Measurements from ENCODE around the gene ACP5. TPM values are rescaled to one million over a fixed set of nuclear protein-coding genes. Genes with fewer than 3 reads are reported as not detected.

The ACP5 gene
- total and polyA plus RNA-seq, 2 of the 8 experiments (the other 6 are each of a cell fraction or from before 2014, with no cell fraction given): 9.0 to 14.3 TPM

DNA sequence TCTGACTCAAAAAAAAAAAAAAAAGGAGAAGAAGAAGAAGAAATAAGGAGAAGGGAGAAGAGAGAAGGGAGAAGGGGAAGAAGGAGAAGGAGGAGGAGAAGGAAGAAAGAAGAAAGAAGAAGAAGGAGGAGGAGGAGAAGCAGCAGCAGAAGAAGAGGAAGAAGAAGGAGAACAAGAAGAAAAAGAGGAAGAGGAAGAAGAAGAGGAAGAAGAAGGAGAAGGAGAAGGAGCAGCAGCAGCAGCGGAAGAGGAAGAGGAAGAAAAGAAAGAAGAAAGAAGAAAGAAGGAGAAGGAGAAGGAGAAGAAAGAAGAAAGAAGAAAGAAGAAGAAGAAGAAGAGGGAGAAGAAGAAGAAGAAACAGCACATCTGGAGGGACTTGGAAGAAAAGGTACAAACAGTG, 42.9 kb downstream of the ACP5 start:
- H3K56ac ChIP-seq (replicated peaks; ENCODE audit: insufficient read length, low read depth, low read length): no peak overlapping the region
- 69% methylated on average over 1 of the region's 1 CpG; no CpG with 5 or more reads in 1 of the 2 experiments for WGBS, 2 experiments (ENCODE audit: extremely low coverage in 1 of 2, insufficient coverage in 1 of 2, insufficient read length in 1 of 2, insufficient replicate concordance in 2 of 2, low coverage in 1 of 2, low lambda C conversion rate in 2 of 2, missing lambda C conversion rate in 1 of 2)
- no peak overlapping the region for H3K14ac ChIP-seq (ENCODE audit: insufficient read length)
- no peak overlapping the region for H2BK120ac ChIP-seq (replicated peaks; ENCODE audit: low read depth, low read length)
- no peak overlapping the region for H2AK5ac ChIP-seq (ENCODE audit: low read depth, low read length)
- H2AFZ ChIP-seq (ENCODE audit: low read length): no peak overlapping the region
- no peaks in the 10 kb centered on the region for H3K79me2 ChIP-seq (ENCODE audit: control insufficient read depth in 1 of 2, insufficient read depth in 2 of 2, low read length in 2 of 2)
- ChIA-PET CTCF (ENCODE audit: partially characterized antibody) (interaction anchor here (1.2 kb wide), 1 partner anchor 16 kb away, joined by 5 read pairs; no protein-coding TSS in a partner anchor), POLR2A (ENCODE audit: partially characterized antibody) (interaction anchor here (0.6 to 1.2 kb wide), 2 partner anchors 12 to 166 kb away, joined by 3 to 5 read pairs; no protein-coding TSS in a partner anchor)
- H3K4me3 ChIP-seq (ENCODE audit: extremely low read depth in 1 of 4, insufficient read depth in 2 of 4, low read depth in 3 of 4, low read length in 4 of 4): no peak overlapping the region
- H3K9me3 ChIP-seq (ENCODE audit: insufficient read depth in 2 of 2, low read depth in 1 of 2, low read length in 1 of 2): no peaks in the 10 kb centered on the region
- H3K4me2 ChIP-seq (ENCODE audit: insufficient read depth in 1 of 2, low read depth in 2 of 2, low read length in 2 of 2): no peak overlapping the region
- no peak overlapping the region for H2BK15ac ChIP-seq (ENCODE audit: low read length)
- H3K27me3 ChIP-seq (replicated peaks in 1 of 4; ENCODE audit: control insufficient read depth in 3 of 4, extremely low read depth in 1 of 4, insufficient read depth in 3 of 4, low read length in 3 of 4): no peaks in the 10 kb centered on the region; a peak in 1 of 7 replicates
- peaks cover 6% of the 10 kb centered on the region; the same call in 1 of the 2 replicates for H3K23me2 ChIP-seq (ENCODE audit: low read depth, low read length)
- H3K36me3 ChIP-seq (ENCODE audit: control insufficient read depth in 2 of 4, insufficient read depth in 4 of 4, low read length in 3 of 4): no peaks in the 10 kb centered on the region
- no peak overlapping the region for H2BK12ac ChIP-seq (ENCODE audit: low read depth, low read length)
- H3K9ac ChIP-seq (replicated peaks in 1 of 4; ENCODE audit: extremely low read depth in 1 of 4, low read depth in 3 of 4, low read length in 3 of 4): no peak overlapping the region
- H3K4ac ChIP-seq (replicated peaks; ENCODE audit: insufficient read length, low read depth, low read length): no peak overlapping the region
- H3K27ac ChIP-seq (ENCODE audit: low read depth, low read length): no peak overlapping the region
- H4K20me1 ChIP-seq (replicated peaks in 1 of 2; ENCODE audit: control insufficient read depth in 1 of 2, insufficient read depth in 2 of 2, low read length in 2 of 2): no peaks in the 10 kb centered on the region
- H4K8ac ChIP-seq (ENCODE audit: extremely low read depth, insufficient read depth, low read length): no peak overlapping the region
- FAIRE-seq: no peak
- H3K4me1 ChIP-seq (replicated peaks in 1 of 4; ENCODE audit: control insufficient read depth in 3 of 4, insufficient read depth in 4 of 4, low read length in 3 of 4): peaks cover 0 to 15% (median 10%) of the 10 kb centered on the region in 4 experiments; a peak in 6 of 7 replicates
- no peak overlapping the region for H4K5ac ChIP-seq (ENCODE audit: insufficient read length, low read depth, low read length)
- no peak overlapping the region for H3K23ac ChIP-seq (ENCODE audit: insufficient read length)
- no peak overlapping the region for H2BK5ac ChIP-seq (ENCODE audit: low read depth, low read length)
- no peaks in the 10 kb centered on the region for H3K79me1 ChIP-seq (ENCODE audit: low read depth, low read length)
- no peak overlapping the region for H2BK20ac ChIP-seq (ENCODE audit: low read length)
- H3K18ac ChIP-seq (ENCODE audit: extremely low read depth, low read length): no peak overlapping the region
- no peak overlapping the region for H4K91ac ChIP-seq (replicated peaks; ENCODE audit: insufficient read length, low read length)
- no peak for DNase-seq (ENCODE audit: low read depth in 1 of 2, low spot score in 2 of 2)
- no peak for TF ChIP-seq TCF12 (IDR thresholded peaks at IDR 0.05; ENCODE audit: low read depth, low read length)
- TF ChIP-seq TBP (IDR thresholded peaks at IDR 0.05; ENCODE audit: low read depth, low read length): no peak
- no peak for TF ChIP-seq CEBPB (IDR thresholded peaks at IDR 0.05; ENCODE audit: low read depth, low read length)
- TF ChIP-seq, protein P1, sequence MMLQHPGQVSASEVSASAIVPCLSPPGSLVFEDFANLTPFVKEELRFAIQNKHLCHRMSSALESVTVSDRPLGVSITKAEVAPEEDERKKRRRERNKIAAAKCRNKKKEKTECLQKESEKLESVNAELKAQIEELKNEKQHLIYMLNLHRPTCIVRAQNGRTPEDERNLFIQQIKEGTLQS (IDR thresholded peaks at IDR 0.05; ENCODE audit: insufficient read depth, low read depth, low read length): no peak
- TF ChIP-seq CHD2 (IDR thresholded peaks at IDR 0.05; ENCODE audit: low read length): no peak
- no peak for TF ChIP-seq KDM5A (IDR thresholded peaks at IDR 0.05; ENCODE audit: low read length)
- TF ChIP-seq RNF2 (IDR thresholded peaks at IDR 0.05; ENCODE audit: borderline replicate concordance, low read depth, low read length, missing control alignments, poor library complexity, severe bottlenecking): no peak
- no peak for TF ChIP-seq SIX5 (IDR thresholded peaks at IDR 0.05; ENCODE audit: low read depth, low read length)
- no peak for TF ChIP-seq TEAD4 (IDR thresholded peaks at IDR 0.05; ENCODE audit: low read depth, low read length)
- TF ChIP-seq YY1 (IDR thresholded peaks at IDR 0.05; ENCODE audit: low read depth, low read length): no peak
- no peak for TF ChIP-seq RFX5 (IDR thresholded peaks at IDR 0.05; ENCODE audit: borderline replicate concordance, low read depth, low read length)
- TF ChIP-seq SIRT6 (IDR thresholded peaks at IDR 0.05; ENCODE audit: low read length): no peak
- TF ChIP-seq HDAC2 (IDR thresholded peaks at IDR 0.05; ENCODE audit: borderline replicate concordance in 1 of 2, low read depth in 2 of 2, low read length in 2 of 2): no peak
- no peak for TF ChIP-seq CTBP2 (IDR thresholded peaks at IDR 0.05; ENCODE audit: borderline replicate concordance, insufficient read depth, insufficient read length, low read length)

Measured in H1 (cell line).